Chondrocyte (in vitro differentiated cells): ENCODE results near the gene SH3PXD2A. TPM values are rescaled to one million over a fixed set of nuclear protein-coding genes. Genes with fewer than 3 reads are reported as not detected.

ENCODE experiments used
- DNase-seq: peaks from one replicate; pipeline ENCODE4 v3.0.0; 2021; ENCODE audit warnings: mixed read lengths, low spot score
- H3K27ac Mint-ChIP-seq: one replicate; pipeline ENCODE4 v1.8.0; 2021; ENCODE audit warnings: mild to moderate bottlenecking, moderate library complexity, mixed read lengths; ENCODE audit not compliant: unreplicated experiment
- H3K27me3 Mint-ChIP-seq: 2 replicates; pipeline ENCODE4 v1.8.0; 2021; ENCODE audit warnings: low read depth, mixed read lengths
- H3K36me3 Mint-ChIP-seq: 2 replicates; pipeline ENCODE4 v1.8.0; 2021; ENCODE audit warnings: low read depth, mixed read lengths
- H3K4me1 Mint-ChIP-seq: 2 replicates; pipeline ENCODE4 v1.8.0; 2021; ENCODE audit warnings: low read depth, mild to moderate bottlenecking, mixed read lengths
- H3K4me3 Mint-ChIP-seq: one replicate; pipeline ENCODE4 v1.8.0; 2021; ENCODE audit warnings: mild to moderate bottlenecking, moderate library complexity, mixed read lengths; ENCODE audit not compliant: unreplicated experiment
- H3K9me3 Mint-ChIP-seq: 2 replicates; pipeline ENCODE4 v1.8.0; 2021; ENCODE audit warnings: low read depth, mixed read lengths
- total RNA-seq: library from RNA; stranded (reverse); gene quantifications from 3 replicates; pipeline ENCODE4 v1.2.1, GENCODE V29; 2021
- TF ChIP-seq, protein P1 (sequence below): fragments of 200-600 bp; sonication (generic); IDR thresholded peaks from 2 replicates; pipeline ENCODE4 v1.5.0; 2021; ENCODE audit warnings: antibody characterized with exemption, mild to moderate bottlenecking, moderate library complexity

SH3PXD2A gene
- total RNA-seq, 1 donor from 2014 or later, result 46.0 TPM

DNA sequence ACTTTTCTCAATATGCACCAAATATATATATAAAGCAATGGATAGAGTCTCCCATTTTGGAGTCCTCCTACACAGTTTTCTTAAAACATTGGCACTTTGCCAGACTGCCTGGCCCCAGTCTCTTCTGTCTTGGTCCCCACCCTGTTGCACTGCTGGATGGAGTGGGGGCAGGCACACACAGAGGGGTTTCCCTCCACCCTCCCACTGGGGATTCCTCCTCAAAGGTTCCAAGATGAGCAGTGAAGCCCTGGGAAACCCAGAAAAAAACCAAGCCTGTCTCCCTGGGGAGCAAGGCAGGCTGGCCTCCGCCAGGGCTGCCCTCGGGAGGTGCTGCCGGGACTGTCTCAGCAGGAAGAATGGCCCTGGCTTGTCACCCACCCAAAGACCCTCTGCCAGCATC lies 68.0 kb downstream of the SH3PXD2A start:
- Mint-ChIP-seq H3K4me1 (peaks cover 12% of the 10 kb centered on the region), H3K4me3 (no peak overlapping the region), H3K27ac (no peak overlapping the region), H3K9me3 (no peaks in the 10 kb centered on the region), H3K27me3 (peaks cover 17% of the 10 kb centered on the region), H3K36me3 (no peaks in the 10 kb centered on the region)
- DNase-seq, result no peak
- TF ChIP-seq, protein P1, sequence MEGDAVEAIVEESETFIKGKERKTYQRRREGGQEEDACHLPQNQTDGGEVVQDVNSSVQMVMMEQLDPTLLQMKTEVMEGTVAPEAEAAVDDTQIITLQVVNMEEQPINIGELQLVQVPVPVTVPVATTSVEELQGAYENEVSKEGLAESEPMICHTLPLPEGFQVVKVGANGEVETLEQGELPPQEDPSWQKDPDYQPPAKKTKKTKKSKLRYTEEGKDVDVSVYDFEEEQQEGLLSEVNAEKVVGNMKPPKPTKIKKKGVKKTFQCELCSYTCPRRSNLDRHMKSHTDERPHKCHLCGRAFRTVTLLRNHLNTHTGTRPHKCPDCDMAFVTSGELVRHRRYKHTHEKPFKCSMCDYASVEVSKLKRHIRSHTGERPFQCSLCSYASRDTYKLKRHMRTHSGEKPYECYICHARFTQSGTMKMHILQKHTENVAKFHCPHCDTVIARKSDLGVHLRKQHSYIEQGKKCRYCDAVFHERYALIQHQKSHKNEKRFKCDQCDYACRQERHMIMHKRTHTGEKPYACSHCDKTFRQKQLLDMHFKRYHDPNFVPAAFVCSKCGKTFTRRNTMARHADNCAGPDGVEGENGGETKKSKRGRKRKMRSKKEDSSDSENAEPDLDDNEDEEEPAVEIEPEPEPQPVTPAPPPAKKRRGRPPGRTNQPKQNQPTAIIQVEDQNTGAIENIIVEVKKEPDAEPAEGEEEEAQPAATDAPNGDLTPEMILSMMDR, result no peak

DNA sequence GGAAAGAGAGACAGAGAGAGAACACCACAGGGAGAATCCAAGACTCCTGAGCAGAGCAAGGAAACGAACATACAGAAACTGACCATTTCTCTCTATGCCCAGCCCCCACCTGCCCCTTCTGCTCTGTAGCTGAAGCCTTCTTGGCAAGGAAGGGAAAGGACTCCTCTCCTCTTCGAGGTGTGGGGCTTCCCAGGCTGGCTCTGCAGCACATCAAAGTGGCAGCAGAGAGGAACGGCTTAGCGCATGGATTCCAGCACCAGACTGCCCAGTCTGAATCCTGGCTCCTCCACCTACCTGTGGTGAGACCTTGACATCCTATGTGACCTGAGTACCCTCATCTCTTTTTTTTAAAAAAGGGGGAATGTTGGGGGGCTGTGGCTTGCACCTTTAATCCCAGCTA lies 69.4 kb downstream of the SH3PXD2A start:
- Mint-ChIP-seq H3K36me3 (no peaks in the 10 kb centered on the region), H3K27ac (no peak overlapping the region), H3K4me3 (no peak overlapping the region), H3K4me1 (peaks cover 12% of the 10 kb centered on the region), H3K9me3 (no peaks in the 10 kb centered on the region), H3K27me3 (peaks cover 17% of the 10 kb centered on the region)
- TF ChIP-seq, protein P1, result no peak
- DNase-seq, result no peak

DNA sequence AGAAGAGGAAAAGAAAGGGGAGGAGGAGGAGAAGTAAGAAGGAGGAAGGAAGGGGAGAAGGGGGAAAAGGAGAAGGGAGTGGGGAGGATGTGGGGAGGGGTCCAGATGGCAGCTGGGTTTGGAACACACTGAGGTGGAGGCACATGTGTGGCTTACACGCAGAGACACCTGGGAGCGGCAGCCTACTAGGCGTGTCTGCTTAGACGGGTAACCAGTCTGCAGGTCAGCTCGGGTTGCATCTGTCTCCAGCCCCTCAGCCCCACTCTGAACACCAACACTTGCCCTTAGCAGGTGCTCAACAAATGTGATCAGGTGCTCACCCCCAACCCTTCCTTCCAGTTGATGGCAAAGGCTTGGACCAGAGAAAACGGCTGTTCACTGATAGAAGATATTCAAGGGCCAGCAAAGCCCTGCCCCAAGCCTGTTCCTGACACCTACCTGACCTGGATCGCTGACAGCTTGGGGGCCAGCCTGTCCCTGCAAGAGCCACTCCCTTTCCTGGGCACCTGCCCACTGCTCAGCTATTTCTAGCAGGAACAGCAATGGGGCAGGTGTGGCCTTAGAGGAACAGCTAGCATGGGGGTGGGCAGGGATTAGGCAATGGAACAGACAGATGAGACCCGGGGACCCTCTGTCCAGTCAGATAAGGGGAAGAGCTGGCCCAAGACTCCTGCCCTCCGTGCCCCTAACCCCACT lies 70.5 kb downstream of the SH3PXD2A start:
- TF ChIP-seq, protein P1, result no peak
- Mint-ChIP-seq H3K4me3 (no peak overlapping the region), H3K27ac (no peak overlapping the region), H3K27me3 (peaks cover 20% of the 10 kb centered on the region), H3K9me3 (no peaks in the 10 kb centered on the region), H3K4me1 (peaks cover 12% of the 10 kb centered on the region), H3K36me3 (no peaks in the 10 kb centered on the region)
- no peak for DNase-seq

DNA sequence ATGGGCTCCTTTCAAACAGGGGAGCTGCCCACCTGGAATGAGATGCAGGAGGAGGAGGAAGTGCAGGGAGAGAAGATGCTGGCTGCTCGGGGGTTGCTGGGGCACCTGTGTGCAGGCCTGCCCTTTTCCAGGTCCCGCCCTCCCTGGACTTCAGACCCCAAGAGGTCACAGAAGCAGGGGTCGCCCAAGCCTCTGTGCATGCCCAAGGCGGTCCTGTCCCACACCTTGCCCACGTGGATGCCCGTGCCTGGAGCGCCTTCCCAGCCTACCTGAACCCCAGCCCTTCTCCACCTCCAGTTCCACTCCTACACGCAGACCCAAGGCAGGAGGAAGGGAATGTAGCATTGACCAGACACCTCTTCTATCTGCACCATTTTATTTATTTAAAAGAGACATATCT lies 71.3 kb downstream of the SH3PXD2A start:
- Mint-ChIP-seq H3K4me3 (no peak overlapping the region), H3K4me1 (peaks cover 14% of the 10 kb centered on the region), H3K27me3 (peaks cover 20% of the 10 kb centered on the region), H3K27ac (no peak overlapping the region), H3K36me3 (no peaks in the 10 kb centered on the region), H3K9me3 (no peaks in the 10 kb centered on the region)
- TF ChIP-seq, protein P1, result no peak
- DNase-seq, result no peak

DNA sequence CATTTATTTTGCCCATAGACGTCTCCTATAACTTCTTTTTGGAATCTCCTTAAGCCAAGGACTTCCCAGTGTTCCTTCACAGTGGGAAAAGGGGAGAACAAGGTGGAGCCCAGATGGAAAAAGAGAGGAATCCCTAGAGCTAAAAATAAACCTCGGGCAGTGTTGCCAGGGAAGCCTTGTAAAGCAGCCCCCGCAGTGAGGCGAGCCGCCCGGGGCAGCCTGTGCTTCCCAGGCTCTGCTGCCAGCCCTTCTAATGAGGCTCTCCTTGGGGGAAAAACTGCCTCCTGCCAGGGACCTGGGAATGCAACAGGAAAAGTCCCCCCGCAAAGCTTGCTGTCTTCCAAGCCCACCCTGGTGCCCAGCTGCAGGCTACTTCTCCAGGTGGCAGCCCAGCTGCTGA lies 71.7 kb downstream of the SH3PXD2A start:
- Mint-ChIP-seq H3K4me1 (peaks cover 14% of the 10 kb centered on the region), H3K27me3 (peaks cover 20% of the 10 kb centered on the region), H3K9me3 (no peaks in the 10 kb centered on the region), H3K36me3 (no peaks in the 10 kb centered on the region), H3K27ac (no peak overlapping the region), H3K4me3 (no peak overlapping the region)
- DNase-seq, result no peak
- TF ChIP-seq, protein P1, result no peak
